ENCODE results near the gene CYB561A3.

CYB561A3 gene

GRCh38 chr11:61359516-61359915, 2.2 kb downstream of the CYB561A3 start:
- no peak for DNase-seq (ENCODE audit: low read depth)
- H3K4me3 ChIP-seq (ENCODE audit: control insufficient read depth, low read depth, low read length), result no peak overlapping the region
- TF ChIP-seq CTCF (conservative IDR thresholded peaks at IDR 0.05; ENCODE audit: control insufficient read depth, insufficient read depth, low read depth, low read length), result no peak

GRCh38 chr11:61358566-61358965, 3.1 kb downstream of the CYB561A3 start:
- H3K4me3 ChIP-seq (ENCODE audit: control insufficient read depth, low read depth, low read length), result no peak overlapping the region
- no peak for DNase-seq (ENCODE audit: low read depth)
- no peak for TF ChIP-seq CTCF (conservative IDR thresholded peaks at IDR 0.05; ENCODE audit: control insufficient read depth, insufficient read depth, low read depth, low read length)

GRCh38 chr11:61357894-61358239, 3.8 kb downstream of the CYB561A3 start:
- no peak for TF ChIP-seq CTCF (conservative IDR thresholded peaks at IDR 0.05; ENCODE audit: control insufficient read depth, insufficient read depth, low read depth, low read length)
- no peak for DNase-seq (ENCODE audit: low read depth)

GRCh38 chr11:61357233-61357893, 4.3 kb downstream of the CYB561A3 start:
- TF ChIP-seq CTCF (conservative IDR thresholded peaks at IDR 0.05; ENCODE audit: control insufficient read depth, insufficient read depth, low read depth, low read length), result no peak
- no peak for DNase-seq (ENCODE audit: low read depth)
- H3K4me3 ChIP-seq (ENCODE audit: control insufficient read depth, low read depth, low read length), result no peak overlapping the region

More at GRCh38 chr11:61357894-61358239, 3.8 kb downstream of the CYB561A3 start:
- H3K4me3 ChIP-seq (ENCODE audit: control insufficient read depth, low read depth, low read length), result no peak overlapping the region

GRCh38 chr11:61356706-61357105, 5.0 kb downstream of the CYB561A3 start:
- H3K4me3 ChIP-seq (ENCODE audit: control insufficient read depth, low read depth, low read length), result no peak overlapping the region
- no peak for DNase-seq (ENCODE audit: low read depth)
- TF ChIP-seq CTCF (conservative IDR thresholded peaks at IDR 0.05; ENCODE audit: control insufficient read depth, insufficient read depth, low read depth, low read length), result no peak

- no peak overlapping the region for H3K4me3 ChIP-seq (ENCODE audit: control insufficient read depth, low read depth, low read length)
- TF ChIP-seq CTCF (conservative IDR thresholded peaks at IDR 0.05; ENCODE audit: control insufficient read depth, insufficient read depth, low read depth, low read length), result no peak
- DNase-seq (ENCODE audit: low read depth), result no peak
These were observed 7.5 kb downstream of the CYB561A3 start for GRCh38 chr11:61354208-61354607.

All from fibroblast of mammary gland (primary cell).